ENCODE data around the gene LRRK1. TPM values are rescaled to one million over a fixed set of nuclear protein-coding genes. Genes with fewer than 3 reads are reported as not detected.

LRRK1 gene
- polyA plus RNA-seq, 2 of the 4 experiments (the other 2 are of a cell fraction), result 12.2 to 17.7 TPM

- TF ChIP-seq HMGXB4 (CRISPR knock-in tag; IDR thresholded peaks at IDR 0.05; ENCODE audit: borderline replicate concordance) (no peak), SMC3 (IDR thresholded peaks at IDR 0.05) (no peak), ESRRA (IDR thresholded peaks at IDR 0.05; ENCODE audit: borderline replicate concordance, low read length) (no peak), SREBF2 (IDR thresholded peaks at IDR 0.05) (no peak), FOSB (CRISPR knock-in tag; IDR thresholded peaks at IDR 0.05) (no peak), ELK1 (IDR thresholded peaks at IDR 0.05; ENCODE audit: low read depth, low read length) (no peak)
These were observed 21.7 kb upstream of the LRRK1 start (continued) for GRCh38 chr15:100897221-100898151.

GRCh38 chr15:100898152-100898490, 21.0 kb upstream of the LRRK1 start:
- TF ChIP-seq, protein P1, sequence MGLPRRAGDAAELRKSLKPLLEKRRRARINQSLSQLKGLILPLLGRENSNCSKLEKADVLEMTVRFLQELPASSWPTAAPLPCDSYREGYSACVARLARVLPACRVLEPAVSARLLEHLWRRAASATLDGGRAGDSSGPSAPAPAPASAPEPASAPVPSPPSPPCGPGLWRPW (IDR thresholded peaks at IDR 0.05), result no peak
- no peak for TF ChIP-seq CBX2 (IDR thresholded peaks at IDR 0.05; ENCODE audit: borderline replicate concordance, low read depth)
- TF ChIP-seq ZSCAN20 (CRISPR knock-in tag; IDR thresholded peaks at IDR 0.05), result no peak
- WGBS (ENCODE audit: missing lambda C conversion rate), result 96% methylated on average over 9 of the region's 9 CpGs
- ATAC-seq, result no peak
- Histone ChIP-seq H3K9me3 (no peaks in the 10 kb centered on the region), H3K4me1 (no peaks in the 10 kb centered on the region), H3K27ac (no peak overlapping the region), H3K4me2 (no peak overlapping the region), H3K4me3 (no peak overlapping the region)
- no peak for DNase-seq (ENCODE audit: low read depth in 1 of 2, low spot score in 1 of 2)
- no peak for FAIRE-seq
- ChIA-PET POLR2A (no interaction called here), CTCF (interaction anchor here (0.7 to 3.4 kb wide), 3 partner anchors 13 to 114 kb away, joined by 3 to 17 read pairs (median 3); no protein-coding TSS in a partner anchor)

DNA sequence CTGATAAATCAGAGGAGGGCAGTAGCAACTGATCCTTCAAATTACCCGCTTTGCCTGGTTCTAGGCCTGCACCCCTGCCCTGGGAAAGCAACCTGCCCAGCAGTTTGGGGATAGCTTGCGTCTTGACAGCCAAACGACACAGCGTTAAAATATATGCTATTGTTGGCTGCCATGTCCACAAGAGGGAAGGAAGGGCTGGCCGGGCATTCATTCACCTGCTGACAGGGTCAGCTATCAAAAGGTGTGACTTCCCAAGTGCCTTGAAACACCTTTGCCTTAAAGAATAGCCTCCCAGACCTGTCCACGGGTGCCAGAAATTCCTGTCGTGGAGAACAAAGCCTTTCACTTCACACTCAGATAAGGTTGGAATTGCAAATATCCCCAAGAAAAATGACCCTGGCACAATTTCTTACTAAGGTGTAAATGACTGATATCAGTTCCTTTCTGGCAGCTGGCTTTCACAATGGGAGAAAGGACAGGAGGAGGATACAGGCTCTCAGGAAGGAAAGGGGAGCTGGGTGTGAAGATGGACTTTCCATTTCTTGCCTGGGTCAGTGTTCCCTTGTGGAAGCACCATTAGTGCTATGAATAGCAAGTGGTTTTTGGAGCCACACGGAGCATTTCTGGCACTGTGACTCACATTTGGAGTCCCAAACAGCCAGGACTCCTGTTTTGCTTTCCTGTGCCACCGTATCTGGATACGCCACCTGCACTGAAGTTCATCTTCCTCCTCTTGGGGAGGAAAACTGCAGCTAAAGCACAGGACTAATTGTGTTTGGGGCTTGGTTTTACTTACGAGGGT, 20.3 kb upstream of the LRRK1 start:
- DNase-seq (ENCODE audit: low read depth in 1 of 2, low spot score in 1 of 2), result no peak
- no peaks in the 10 kb centered on the region for H3K4me1 ChIP-seq
- no peak overlapping the region for H3K4me2 ChIP-seq
- POLR2A ChIA-PET, result no interaction called here
- ATAC-seq, result no peak
- CTCF ChIA-PET, result interaction anchor here (0.8 to 3.4 kb wide), 4 partner anchors 14 to 109 kb away, joined by 3 to 17 read pairs (median 4); partner anchors contain the start of gene ALDH1A3
- 91% methylated on average over 11 of the region's 11 CpGs for WGBS (ENCODE audit: missing lambda C conversion rate)
- H3K4me3 ChIP-seq, result no peak overlapping the region
- H3K27ac ChIP-seq, result no peak overlapping the region
- TF ChIP-seq EHMT2 (IDR thresholded peaks at IDR 0.05; ENCODE audit: low read depth) (no peak), ZC3H11A (IDR thresholded peaks at IDR 0.05) (no peak), ESRRA (IDR thresholded peaks at IDR 0.05; ENCODE audit: borderline replicate concordance, low read length) (no peak), ZSCAN20 (CRISPR knock-in tag; IDR thresholded peaks at IDR 0.05) (no peak), HOXB5 (CRISPR knock-in tag; IDR thresholded peaks at IDR 0.05) (no peak), NR3C1 (IDR thresholded peaks at IDR 0.05) (no peak), CHD2 (IDR thresholded peaks at IDR 0.05; ENCODE audit: low read length, partially characterized antibody) (no peak), JUNB (IDR thresholded peaks at IDR 0.05) (no peak), TFCP2L1 (CRISPR knock-in tag; IDR thresholded peaks at IDR 0.05) (no peak)
- FAIRE-seq, result no peak
- H3K9me3 ChIP-seq, result no peaks in the 10 kb centered on the region

Measured in A549 (cell line).